H54 (cell line): ENCODE measurements around the gene KIF20B.

Source experiments
- DNase-seq: peaks from one replicate; pipeline ENCODE4 v3.0.0; 2011; ENCODE audit warnings: low spot score, mixed read lengths; ENCODE audit not compliant: insufficient read length
- FAIRE-seq: peaks from 3 replicates; lab custom pipeline; 2011; peaks lifted over from hg19 to GRCh38; lab: Jason Lieb, UNC
- POLR2A ChIP-seq: IDR thresholded peaks from 2 replicates; pipeline ENCODE4 v1.6.1; 2011; ENCODE audit warnings: low read depth, mild to moderate bottlenecking, low read length

KIF20B gene

GRCh38 chr10:89773081-89773480, 71.7 kb downstream of the KIF20B start:
- no peak for FAIRE-seq
- TF ChIP-seq POLR2A: no peak
- DNase-seq: no peak

GRCh38 chr10:89776665-89777064, 75.3 kb downstream of the KIF20B start:
- FAIRE-seq: peak; percentile 85
- no peak for TF ChIP-seq POLR2A
- no peak for DNase-seq

- FAIRE-seq (peak; percentile 6), DNase-seq (no peak)
- no peak for TF ChIP-seq POLR2A
Measured at GRCh38 chr10:89782470-89782869, 81.1 kb downstream of the KIF20B start.

- DNase-seq: no peak
- no peak for FAIRE-seq
- no peak for TF ChIP-seq POLR2A
Measured at GRCh38 chr10:89783406-89783805, 82.0 kb downstream of the KIF20B start.

- no peak for DNase-seq
- peak; percentile 70 for FAIRE-seq
- no peak for TF ChIP-seq POLR2A
Measured at GRCh38 chr10:89785095-89785494, 83.7 kb downstream of the KIF20B start.

GRCh38 chr10:89789188-89789877, 87.9 kb downstream of the KIF20B start:
- FAIRE-seq (no peak), DNase-seq (no peak)
- no peak for TF ChIP-seq POLR2A

- DNase-seq: no peak
- TF ChIP-seq POLR2A: no peak
- no peak for FAIRE-seq
Measured at GRCh38 chr10:89792187-89792586, 90.8 kb downstream of the KIF20B start.

- DNase-seq: peak; percentile 22
Measured at GRCh38 chr10:89793649-89794254, 92.4 kb downstream of the KIF20B start.

GRCh38 chr10:89795840-89796239, 94.5 kb downstream of the KIF20B start:
- FAIRE-seq: no peak
- no peak for DNase-seq
- no peak for TF ChIP-seq POLR2A

More at GRCh38 chr10:89793649-89794254, 92.4 kb downstream of the KIF20B start:
- FAIRE-seq: peak; percentile 86
- no peak for TF ChIP-seq POLR2A

GRCh38 chr10:89798092-89798491, 96.7 kb downstream of the KIF20B start:
- FAIRE-seq: no peak
- DNase-seq: no peak
- TF ChIP-seq POLR2A: no peak

GRCh38 chr10:89799573-89799972, 98.2 kb downstream of the KIF20B start:
- TF ChIP-seq POLR2A: no peak
- FAIRE-seq: no peak

GRCh38 chr10:89805599-89806013, 104.2 kb downstream of the KIF20B start:
- TF ChIP-seq POLR2A: no peak
- DNase-seq: no peak
- FAIRE-seq: no peak

More at GRCh38 chr10:89799573-89799972, 98.2 kb downstream of the KIF20B start:
- no peak for DNase-seq

GRCh38 chr10:89808842-89809241, 107.5 kb downstream of the KIF20B start:
- FAIRE-seq (no peak), DNase-seq (no peak)
- TF ChIP-seq POLR2A: no peak

- no peak for FAIRE-seq
- DNase-seq: no peak
Measured at GRCh38 chr10:89809766-89810165, 108.4 kb downstream of the KIF20B start.

More at GRCh38 chr10:89809766-89810165, 108.4 kb downstream of the KIF20B start:
- no peak for TF ChIP-seq POLR2A
